Measurements from ENCODE around the gene FNIP2.
"Not testable (repeated sequence)": the region's sequence is repeated elsewhere in the genome, so short reads cannot be mapped to it uniquely, and the experiment has no call there.

The FNIP2 gene

GRCh38 chr4:158814636-158815330, 46.0 kb downstream of the FNIP2 start:
- DNase-seq (ENCODE audit: low read depth), result peak; percentile 81

- DNase-seq (ENCODE audit: low read depth), result no peak
These were observed 48.1 kb downstream of the FNIP2 start for GRCh38 chr4:158816955-158817354.

- DNase-seq (ENCODE audit: low read depth), result peak; percentile 40
These were observed 48.9 kb downstream of the FNIP2 start for GRCh38 chr4:158817562-158818296.

GRCh38 chr4:158818560-158819140, 49.8 kb downstream of the FNIP2 start:
- DNase-seq (ENCODE audit: low read depth), result no peak

- DNase-seq (ENCODE audit: low read depth), result no peak
These were observed 51.3 kb downstream of the FNIP2 start for GRCh38 chr4:158819942-158820786.

GRCh38 chr4:158821228-158821971, 52.6 kb downstream of the FNIP2 start:
- DNase-seq (ENCODE audit: low read depth), result no peak

- no peak for DNase-seq (ENCODE audit: low read depth)
These were observed 53.5 kb downstream of the FNIP2 start for GRCh38 chr4:158822348-158822747.

GRCh38 chr4:158823461-158823873, 54.6 kb downstream of the FNIP2 start:
- peak; percentile 54 for DNase-seq (ENCODE audit: low read depth)

- peak; percentile 46 for DNase-seq (ENCODE audit: low read depth)
These were observed 55.8 kb downstream of the FNIP2 start for GRCh38 chr4:158824425-158825274.

GRCh38 chr4:158825433-158826036, 56.7 kb downstream of the FNIP2 start:
- no peak for DNase-seq (ENCODE audit: low read depth)

- peak; percentile 41 for DNase-seq (ENCODE audit: low read depth)
These were observed 57.2 kb downstream of the FNIP2 start for GRCh38 chr4:158826057-158826456.

- no peak for DNase-seq (ENCODE audit: low read depth)
These were observed 58.1 kb downstream of the FNIP2 start for GRCh38 chr4:158826882-158827281.

GRCh38 chr4:158827543-158827981, 58.7 kb downstream of the FNIP2 start:
- DNase-seq (ENCODE audit: low read depth), result no peak

- DNase-seq (ENCODE audit: low read depth), result not testable (repeated sequence)
These were observed 59.3 kb downstream of the FNIP2 start for GRCh38 chr4:158828151-158828550.

GRCh38 chr4:158829254-158829653, 60.4 kb downstream of the FNIP2 start:
- DNase-seq (ENCODE audit: low read depth), result no peak

GRCh38 chr4:158833602-158834001, 64.8 kb downstream of the FNIP2 start:
- no peak for DNase-seq (ENCODE audit: low read depth)

GRCh38 chr4:158835226-158836001, 66.6 kb downstream of the FNIP2 start:
- DNase-seq (ENCODE audit: low read depth), result no peak

- DNase-seq (ENCODE audit: low read depth), result no peak
These were observed 67.2 kb downstream of the FNIP2 start for GRCh38 chr4:158836002-158836369.

GRCh38 chr4:158836828-158837449, 68.1 kb downstream of the FNIP2 start:
- no peak for DNase-seq (ENCODE audit: low read depth)
